ENCODE measurements around the gene SETD7.

GRCh38 chr4:139458543-139458942 lies 97.5 kb downstream of the SETD7 start:
- no peak for TF ChIP-seq CTCF (conservative IDR thresholded peaks at IDR 0.05; ENCODE audit: low read depth in 2 of 2)
- no peak for TF ChIP-seq REST (IDR thresholded peaks at IDR 0.05; ENCODE audit: unreplicated experiment)
- TF ChIP-seq ZNF331 (CRISPR knock-in tag; IDR thresholded peaks at IDR 0.05; ENCODE audit: low read depth): no peak
- TF ChIP-seq EZH2phosphoT487 (IDR thresholded peaks at IDR 0.05; ENCODE audit: unreplicated experiment): no peak
- TF ChIP-seq ETS1 (IDR thresholded peaks at IDR 0.05): no peak
- no peak for TF ChIP-seq EZH2 (IDR thresholded peaks at IDR 0.05; ENCODE audit: low read depth, unreplicated experiment)
- no peak for TF ChIP-seq POLR2AphosphoS5 (IDR thresholded peaks at IDR 0.05; ENCODE audit: low read depth)
- no peak for TF ChIP-seq JUNB (IDR thresholded peaks at IDR 0.05; ENCODE audit: unreplicated experiment)
- TF ChIP-seq NANOG (IDR thresholded peaks at IDR 0.05; ENCODE audit: borderline replicate concordance): no peak
- TF ChIP-seq ZNF462 (CRISPR knock-in tag; IDR thresholded peaks at IDR 0.05): no peak
- no peak for TF ChIP-seq ZNF114 (CRISPR knock-in tag; IDR thresholded peaks at IDR 0.05)
- TF ChIP-seq CREB1 (CRISPR knock-in tag; IDR thresholded peaks at IDR 0.05; ENCODE audit: low read depth): no peak
- TF ChIP-seq STAT1 (IDR thresholded peaks at IDR 0.05; ENCODE audit: unreplicated experiment): no peak
